HFFc6 (cell line): ENCODE results near the gene UGT2B15. TPM values are rescaled to one million over a fixed set of nuclear protein-coding genes. Genes with fewer than 3 reads are reported as not detected.

Experiments
- DNase-seq: peaks from one replicate; pipeline ENCODE4 v3.0.0-alpha.2; 2018
- H3K27ac Mint-ChIP-seq: 2 replicates; pipeline ENCODE4 v1.8.0; 2020; ENCODE audit warnings: mild to moderate bottlenecking, mixed read lengths
- H3K27me3 Mint-ChIP-seq: 2 replicates; pipeline ENCODE4 v1.8.0; 2021; ENCODE audit warnings: mild to moderate bottlenecking, moderate library complexity, mixed read lengths; ENCODE audit not compliant: insufficient read depth
- H3K36me3 Mint-ChIP-seq: 2 replicates; pipeline ENCODE4 v1.8.0; 2021; ENCODE audit warnings: low read depth, mixed read lengths
- H3K4me1 Mint-ChIP-seq: 2 replicates; pipeline ENCODE4 v1.8.0; 2020; ENCODE audit warnings: low read depth, mixed read lengths
- H3K4me3 Mint-ChIP-seq: 2 replicates; pipeline ENCODE4 v1.8.0; 2020; ENCODE audit warnings: mild to moderate bottlenecking, moderate library complexity, mixed read lengths
- H3K9me3 Mint-ChIP-seq: 2 replicates; pipeline ENCODE4 v1.8.0; 2020; ENCODE audit warnings: mild to moderate bottlenecking, mixed read lengths
- CTCF ChIP-seq: fragments of 200-600 bp; sonication (generic); IDR thresholded peaks from 2 replicates; pipeline ENCODE4 v1.5.0; 2021; ENCODE audit warnings: antibody characterized with exemption, mild to moderate bottlenecking
- total RNA-seq, 6 experiments: library from RNA; stranded (reverse); fragmentation: NEBNext Ultra II Directional; extraction: Animal tissue kit (Norgen Biotek cat#: 25700); gene quantifications; 2 replicates in 1 of 6; 3 replicates in 5 of 6; pipeline ENCODE4 v1.2.3, GENCODE V29; 2021

UGT2B15 gene
- total RNA-seq, 6 experiments from 2014 or later: not detected

GRCh38 chr4:68615699-68616422 lies 54.6 kb downstream of the UGT2B15 start:
- TF ChIP-seq CTCF: no peak
- Mint-ChIP-seq H3K4me3 (no peak overlapping the region), H3K4me1 (no peaks in the 10 kb centered on the region), H3K27me3 (no peaks in the 10 kb centered on the region), H3K36me3 (no peaks in the 10 kb centered on the region), H3K27ac (no peak overlapping the region), H3K9me3 (peaks cover 35% of the 10 kb centered on the region)
- no peak for DNase-seq

- Mint-ChIP-seq H3K36me3 (no peaks in the 10 kb centered on the region), H3K27ac (no peak overlapping the region)
Observed at GRCh38 chr4:68613752-68614151, 56.7 kb downstream of the UGT2B15 start.

GRCh38 chr4:68606240-68606639 lies 64.2 kb downstream of the UGT2B15 start:
- Mint-ChIP-seq H3K9me3 (peaks cover 53% of the 10 kb centered on the region), H3K27me3 (no peaks in the 10 kb centered on the region), H3K36me3 (0 out of 2 replicates have a peak, but pooled peaks cover 4% of the 10 kb centered on the region), H3K27ac (no peak overlapping the region), H3K4me3 (no peak overlapping the region), H3K4me1 (no peaks in the 10 kb centered on the region)
- no peak for DNase-seq
- TF ChIP-seq CTCF: no peak

More at GRCh38 chr4:68613752-68614151, 56.7 kb downstream of the UGT2B15 start:
- H3K4me1 Mint-ChIP-seq: no peaks in the 10 kb centered on the region
- H3K9me3 Mint-ChIP-seq: peaks cover 44% of the 10 kb centered on the region
- no peak for TF ChIP-seq CTCF
- no peaks in the 10 kb centered on the region for H3K27me3 Mint-ChIP-seq
- no peak overlapping the region for H3K4me3 Mint-ChIP-seq
- DNase-seq: no peak

GRCh38 chr4:68599150-68599549 lies 71.3 kb downstream of the UGT2B15 start:
- TF ChIP-seq CTCF: no peak
- H3K27me3 Mint-ChIP-seq: no peaks in the 10 kb centered on the region; the same call in 1 of the 2 replicates
- DNase-seq: no peak
- no peaks in the 10 kb centered on the region for H3K4me1 Mint-ChIP-seq
- 0 out of 2 replicates have a peak, but pooled peaks cover under 1% of the 10 kb centered on the region for H3K36me3 Mint-ChIP-seq
- no peak overlapping the region for H3K27ac Mint-ChIP-seq
- peaks cover 3% of the 10 kb centered on the region for H3K9me3 Mint-ChIP-seq
- no peak overlapping the region for H3K4me3 Mint-ChIP-seq

GRCh38 chr4:68597482-68597881 lies 73.0 kb downstream of the UGT2B15 start:
- Mint-ChIP-seq H3K4me3 (no peak overlapping the region), H3K36me3 (no peaks in the 10 kb centered on the region), H3K4me1 (no peaks in the 10 kb centered on the region), H3K27ac (no peak overlapping the region), H3K9me3 (no peaks in the 10 kb centered on the region; the same call in none of the 2 replicates), H3K27me3 (no peaks in the 10 kb centered on the region; the same call in 1 of the 2 replicates)
- DNase-seq: no peak
- TF ChIP-seq CTCF: no peak

Other genes with a start within 250 kb of the UGT2B15 start
- gene TMPRSS11E, start 223.2 kb downstream of the UGT2B15 start, total RNA-seq: not detected
- gene UGT2B17, start 94.3 kb downstream of the UGT2B15 start, total RNA-seq: not detected
- not detected for gene UGT2B10, start 145.3 kb upstream of the UGT2B15 start, total RNA-seq